Activated gamma-delta T cell treated with anti-CD3 and anti-CD28 coated beads, Interleukin-2, amount 50 U/mL, for 16 hours (primary cell): ENCODE results near the gene GOPC.

Experiments
- DNase-seq: peaks from one replicate; pipeline ENCODE4 v3.0.0-alpha.2; 2020; ENCODE audit warnings: low read depth

Gene GOPC

GRCh38 chr6:117513778-117514365 lies 88.4 kb downstream of the GOPC start:
- no peak for DNase-seq

- DNase-seq: no peak
Observed at GRCh38 chr6:117512987-117513573, 89.2 kb downstream of the GOPC start.

GRCh38 chr6:117512056-117512828 lies 90.1 kb downstream of the GOPC start:
- no peak for DNase-seq
